CD4-positive, alpha-beta T cell treated with Interleukin-6 for 4 hours (primary cell): ENCODE data around the gene P2RX5.

ENCODE experiments used
- DNase-seq: peaks from one replicate; pipeline ENCODE4 v3.0.0-alpha.2; 2020; ENCODE audit warnings: mixed read lengths

P2RX5 gene

GRCh38 chr17:3678821-3679530 lies 17.0 kb downstream of the P2RX5 start:
- DNase-seq: no peak

DNA sequence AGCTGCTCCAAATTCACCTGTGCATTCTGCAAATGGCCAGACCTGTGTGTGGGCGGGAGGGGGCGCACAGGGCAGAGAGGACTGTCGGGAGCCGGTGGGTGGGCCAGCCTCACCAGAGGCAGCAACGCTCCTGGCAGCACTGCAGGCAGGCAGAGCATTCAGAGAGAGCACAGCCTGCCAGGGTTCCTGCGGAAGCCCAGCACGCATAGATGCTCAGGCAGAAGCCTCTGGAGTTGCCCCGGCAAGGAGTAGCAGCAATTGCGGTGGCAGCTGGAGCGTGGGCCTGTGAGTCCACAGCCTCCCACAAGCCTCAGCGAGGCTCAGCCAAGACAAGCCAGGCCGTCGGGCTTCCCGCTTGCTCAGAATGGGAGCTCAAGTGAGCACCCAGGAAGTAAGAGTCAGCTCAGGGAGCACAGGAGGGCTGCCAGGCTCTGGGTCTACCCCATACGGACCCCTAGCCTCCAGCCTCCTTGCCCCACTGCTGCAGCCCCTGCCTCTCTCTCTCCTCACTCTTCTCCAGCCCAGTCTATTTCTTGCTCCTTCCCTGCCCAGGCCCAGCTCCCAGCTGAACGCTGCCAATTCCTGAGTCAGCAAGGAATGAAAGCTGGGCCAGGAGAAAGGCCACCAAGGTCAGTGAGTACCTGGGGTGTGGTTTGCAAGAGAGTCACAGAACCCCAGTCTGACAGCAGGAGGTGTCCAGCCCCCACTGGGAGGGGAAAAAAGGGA lies 17.7 kb downstream of the P2RX5 start:
- no peak for DNase-seq

DNA sequence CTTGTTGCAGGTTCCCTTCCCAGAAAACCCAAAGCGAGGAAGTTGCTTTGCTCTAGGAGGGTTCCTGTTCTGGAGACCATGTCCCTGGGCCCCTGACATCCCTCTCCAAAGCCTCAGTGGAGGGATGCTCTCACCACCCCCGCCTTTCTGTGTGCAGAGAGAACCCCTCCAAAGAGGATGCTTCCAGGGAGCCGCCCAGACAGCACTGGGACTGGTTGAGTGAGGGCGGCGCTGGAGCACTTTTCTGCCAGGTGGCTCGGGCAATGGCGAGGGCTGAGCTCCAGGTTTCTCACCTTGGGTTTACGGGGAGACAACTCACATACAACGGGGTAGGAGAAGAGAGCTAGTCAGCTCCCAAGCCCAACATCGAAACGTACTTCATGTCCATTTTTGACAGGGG lies 20.1 kb downstream of the P2RX5 start:
- DNase-seq: no peak

- DNase-seq: no peak
Observed at GRCh38 chr17:3672571-3672970, 23.4 kb downstream of the P2RX5 start.

DNA sequence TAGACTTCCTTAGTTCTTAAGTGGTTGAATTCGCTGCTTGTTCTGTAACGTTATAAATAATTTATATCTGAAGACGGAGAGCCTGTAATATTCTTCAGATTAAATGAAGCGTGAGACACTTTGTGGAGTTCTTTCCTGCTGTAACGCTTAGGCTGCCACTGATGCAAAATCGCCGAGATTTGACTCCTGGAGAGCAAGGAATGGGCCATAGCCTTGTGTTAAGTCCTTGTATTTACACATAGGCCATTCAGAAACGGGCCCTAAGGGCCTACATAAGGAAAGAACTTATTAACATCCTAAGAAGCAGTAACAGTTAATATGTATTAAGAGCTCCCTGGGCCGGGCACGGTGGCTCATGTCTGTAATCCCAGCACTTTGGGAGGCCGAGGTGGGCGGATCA lies 26.4 kb downstream of the P2RX5 start:
- no peak for DNase-seq

- DNase-seq: no peak
Observed at GRCh38 chr17:3669085-3669347, 26.9 kb downstream of the P2RX5 start.

GRCh38 chr17:3668279-3669084 lies 27.5 kb downstream of the P2RX5 start, which contains the start of the genes EMC6 and TAX1BP3:
TSS of gene EMC6 (plus strand) at chr17:3668812. CDS start at chr17:3669147, 335 bp downstream.
TSS of gene TAX1BP3 (minus strand) at chr17:3668578. CDS start at chr17:3668526, 52 bp downstream.
- peak; percentile 98 for DNase-seq

DNA sequence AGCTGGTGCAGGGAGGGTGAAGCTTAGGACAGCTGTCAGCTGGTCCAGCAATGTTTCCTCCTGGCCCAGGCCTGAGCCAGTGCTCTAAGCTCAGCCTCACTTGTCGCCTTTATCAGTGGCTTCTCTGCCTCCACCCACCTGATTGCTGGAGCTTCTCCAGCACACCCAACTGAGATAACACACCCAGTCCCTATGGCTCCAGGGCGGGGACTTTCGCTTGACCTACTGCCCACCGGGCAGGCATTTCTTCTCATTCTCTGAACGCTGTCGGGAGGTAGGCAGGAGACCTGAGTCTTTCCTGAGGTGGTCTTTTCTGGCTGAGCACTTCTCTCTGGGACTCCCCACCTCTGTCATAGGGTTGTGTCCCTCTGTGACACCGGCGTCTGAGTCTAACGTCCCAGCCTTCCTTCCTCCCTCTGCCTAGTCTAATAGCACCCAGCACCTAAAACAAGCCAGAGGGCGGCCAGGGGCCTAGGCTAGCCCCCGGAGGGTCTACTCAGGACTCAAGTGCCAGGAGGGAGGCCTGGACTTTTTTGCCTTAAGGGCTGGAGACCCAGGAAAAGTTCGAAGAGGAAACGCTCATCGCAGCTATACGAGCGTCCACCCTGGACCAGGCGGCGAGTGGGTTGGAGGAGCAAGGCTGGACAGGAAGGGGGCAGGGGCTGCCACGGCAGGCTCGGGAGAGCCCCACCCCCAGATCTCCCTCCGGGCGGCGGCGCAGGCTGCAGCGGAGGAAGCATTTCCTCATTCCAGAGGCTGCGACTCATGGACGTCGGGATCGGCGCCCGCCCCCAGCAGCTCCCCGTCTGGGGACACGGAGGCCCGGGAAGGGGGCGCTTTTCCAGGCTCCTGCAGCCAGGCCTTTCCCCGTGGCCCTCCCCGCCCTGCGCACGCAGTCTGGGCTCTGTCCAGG lies 28.3 kb downstream of the P2RX5 start:
- DNase-seq: no peak

DNA sequence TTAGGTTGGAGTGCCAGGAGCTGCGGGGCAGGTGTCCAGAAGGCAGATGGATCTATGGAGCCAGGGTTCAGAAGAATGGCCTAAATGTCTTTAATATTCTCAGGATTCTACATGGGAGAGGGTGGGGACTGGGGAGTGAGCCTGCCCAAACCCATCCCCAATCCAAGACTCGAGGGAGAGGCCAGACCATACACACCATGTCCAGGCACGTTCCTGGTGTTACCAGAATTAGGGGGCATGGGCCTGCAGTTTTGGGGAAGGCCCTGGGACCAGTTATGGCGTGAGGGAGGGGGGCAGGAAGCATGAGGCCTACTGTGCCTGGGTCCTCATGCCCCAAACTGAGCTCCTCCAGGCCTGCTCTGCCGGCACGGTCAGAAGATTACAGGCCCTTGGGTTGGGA lies 29.4 kb downstream of the P2RX5 start:
- DNase-seq: no peak

DNA sequence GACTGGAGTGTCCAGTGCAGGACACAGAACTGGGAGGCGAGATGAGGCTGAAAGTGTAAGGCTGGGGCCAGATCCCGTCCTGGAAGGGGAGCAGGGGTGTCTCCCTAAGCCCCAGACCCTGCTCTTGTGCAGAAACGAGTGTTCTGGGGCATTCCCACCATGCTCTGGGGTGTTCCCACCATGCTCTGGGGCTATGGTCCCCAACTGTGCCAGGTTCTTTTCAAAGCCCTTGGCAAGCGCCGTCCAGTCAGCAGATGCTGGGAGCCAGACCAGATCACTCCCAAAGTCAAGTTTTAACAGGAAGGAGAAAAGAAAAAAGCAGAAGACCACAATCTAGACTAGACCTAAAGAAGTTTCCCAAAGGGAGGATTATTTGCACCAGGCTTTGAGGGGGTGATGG lies 30.1 kb downstream of the P2RX5 start:
- no peak for DNase-seq

- no peak for DNase-seq
Observed at GRCh38 chr17:3663102-3664011, 32.6 kb downstream of the P2RX5 start.

DNA sequence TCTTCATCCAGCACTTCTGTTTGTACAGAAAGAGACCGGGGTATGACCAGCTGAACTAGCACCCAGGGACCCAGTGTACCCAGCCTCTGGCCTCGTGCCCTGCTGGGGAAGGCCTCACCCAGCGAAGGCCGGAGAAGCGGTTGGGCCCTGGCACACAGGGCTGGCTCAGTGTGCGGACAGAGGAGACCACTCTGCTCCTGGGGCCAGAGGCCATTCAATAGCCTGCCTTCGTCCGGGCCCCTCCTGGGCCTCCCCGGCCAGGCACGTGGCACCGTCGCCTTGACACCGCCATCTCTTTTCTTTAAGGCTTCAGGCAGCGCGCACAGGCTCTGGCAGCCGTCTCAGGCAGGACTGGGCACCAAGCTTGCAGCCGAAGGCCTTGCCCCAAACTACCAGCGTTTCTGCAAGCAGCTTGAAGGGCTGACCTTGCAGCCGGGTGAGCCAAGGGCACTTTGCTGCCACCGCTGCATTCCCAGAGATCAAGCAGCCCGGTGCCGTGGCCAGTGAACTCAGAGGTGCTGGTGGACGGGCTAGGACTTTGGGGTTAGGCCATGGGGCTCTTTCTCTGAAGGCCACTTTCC lies 35.6 kb downstream of the P2RX5 start:
- no peak for DNase-seq

DNA sequence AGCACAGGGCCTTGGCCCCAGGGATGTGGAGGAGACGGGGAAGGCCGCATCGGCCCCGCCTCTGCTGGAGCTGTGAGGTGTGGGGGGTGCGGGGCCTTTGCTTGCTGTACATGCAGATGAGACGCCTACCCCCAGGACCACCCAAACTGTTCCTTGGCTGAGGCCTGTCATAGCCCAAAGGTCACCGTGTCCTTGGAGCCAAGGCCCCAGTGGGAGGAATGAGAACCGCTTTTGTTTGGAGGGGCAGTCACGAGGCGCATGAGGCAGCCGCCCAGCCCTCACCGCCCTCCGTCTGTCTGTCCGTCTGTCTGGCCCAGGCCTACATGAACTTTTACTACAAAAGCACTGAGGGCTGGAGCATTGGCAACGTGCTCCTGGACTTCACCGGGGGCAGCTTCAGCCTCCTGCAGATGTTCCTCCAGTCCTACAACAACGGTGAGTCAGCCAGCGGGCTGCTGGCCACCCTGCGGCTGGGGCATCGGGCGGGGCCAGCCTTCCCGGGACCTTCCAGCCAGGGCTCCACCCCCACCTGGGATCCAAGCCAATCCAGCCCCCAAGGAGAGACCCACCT lies 36.3 kb downstream of the P2RX5 start:
- no peak for DNase-seq

GRCh38 chr17:3658784-3659449 lies 37.0 kb downstream of the P2RX5 start:
- DNase-seq: no peak

GRCh38 chr17:3657874-3658783 lies 37.8 kb downstream of the P2RX5 start:
- no peak for DNase-seq

DNA sequence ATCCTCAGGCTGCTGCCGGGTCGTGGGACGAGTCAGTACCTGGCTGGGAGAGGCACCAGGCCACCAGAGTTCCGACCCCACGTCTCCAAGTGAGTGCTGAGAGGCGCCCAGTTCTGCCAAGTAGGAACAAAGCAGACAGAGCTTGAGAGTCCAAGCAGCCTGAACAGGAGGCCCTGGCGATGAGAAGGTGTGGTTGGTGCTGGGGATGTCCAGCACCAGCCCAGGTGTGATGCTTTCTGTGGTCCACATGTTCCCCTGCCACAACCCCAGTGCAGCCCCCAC lies 38.4 kb downstream of the P2RX5 start:
- no peak for DNase-seq

- DNase-seq: no peak
Observed at GRCh38 chr17:3656755-3657587, 39.0 kb downstream of the P2RX5 start.

GRCh38 chr17:3656353-3656752 lies 39.6 kb downstream of the P2RX5 start:
- no peak for DNase-seq
